HG03108 (cell line): Measurements from ENCODE around the gene ATAD2B.
"Not testable (repeated sequence)": the region's sequence is repeated elsewhere in the genome, so short reads cannot be mapped to it uniquely, and the experiment has no call there.

Experiments
- ATAC-seq: cut with Tn5 transposase; IDR thresholded peaks from one replicate; pipeline ENCODE4 v1.9.1; 2021; ENCODE audit warnings: moderate library complexity; ENCODE audit not compliant: unreplicated experiment

Gene ATAD2B

GRCh38 chr2:23753291-23754010 is 173.5 kb downstream of the ATAD2B start:
- ATAC-seq = no peak

- no peak for ATAC-seq
Observed at GRCh38 chr2:23751747-23752265, 175.1 kb downstream of the ATAD2B start.

GRCh38 chr2:23746141-23746863 is 180.6 kb downstream of the ATAD2B start:
- ATAC-seq = peak; percentile 28

- ATAC-seq = peak; percentile 59
Observed at GRCh38 chr2:23745726-23746105, 181.2 kb downstream of the ATAD2B start.

- no peak for ATAC-seq
Observed at GRCh38 chr2:23745068-23745725, 181.7 kb downstream of the ATAD2B start.

DNA sequence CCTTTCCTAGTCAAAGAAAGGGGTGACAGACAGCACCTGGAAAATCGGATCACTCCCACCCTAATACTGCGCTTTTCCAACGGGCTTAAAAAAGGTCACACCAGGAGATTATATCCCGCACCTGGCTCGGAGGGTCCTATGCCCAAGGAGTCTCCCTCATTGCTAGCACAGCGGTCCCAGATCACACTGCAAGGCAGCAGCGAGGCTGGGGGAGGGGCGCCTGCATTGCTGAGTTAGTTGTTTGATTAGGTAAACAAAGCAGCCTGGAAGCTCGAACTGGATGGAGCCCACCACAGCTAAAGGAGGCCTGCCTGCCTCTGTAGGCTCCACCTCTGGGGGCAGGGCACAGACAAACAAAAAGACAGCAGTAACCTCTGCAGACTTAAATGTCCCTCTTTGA is 190.1 kb downstream of the ATAD2B start:
- ATAC-seq = not testable (repeated sequence)

- ATAC-seq = no peak
Observed at GRCh38 chr2:23734416-23734815, 192.5 kb downstream of the ATAD2B start.

GRCh38 chr2:23723029-23723428 is 203.9 kb downstream of the ATAD2B start:
- ATAC-seq = not testable (repeated sequence)

- no peak for ATAC-seq
Observed at GRCh38 chr2:23722255-23722654, 204.7 kb downstream of the ATAD2B start.

GRCh38 chr2:23721454-23721826 is 205.5 kb downstream of the ATAD2B start:
- ATAC-seq = no peak

DNA sequence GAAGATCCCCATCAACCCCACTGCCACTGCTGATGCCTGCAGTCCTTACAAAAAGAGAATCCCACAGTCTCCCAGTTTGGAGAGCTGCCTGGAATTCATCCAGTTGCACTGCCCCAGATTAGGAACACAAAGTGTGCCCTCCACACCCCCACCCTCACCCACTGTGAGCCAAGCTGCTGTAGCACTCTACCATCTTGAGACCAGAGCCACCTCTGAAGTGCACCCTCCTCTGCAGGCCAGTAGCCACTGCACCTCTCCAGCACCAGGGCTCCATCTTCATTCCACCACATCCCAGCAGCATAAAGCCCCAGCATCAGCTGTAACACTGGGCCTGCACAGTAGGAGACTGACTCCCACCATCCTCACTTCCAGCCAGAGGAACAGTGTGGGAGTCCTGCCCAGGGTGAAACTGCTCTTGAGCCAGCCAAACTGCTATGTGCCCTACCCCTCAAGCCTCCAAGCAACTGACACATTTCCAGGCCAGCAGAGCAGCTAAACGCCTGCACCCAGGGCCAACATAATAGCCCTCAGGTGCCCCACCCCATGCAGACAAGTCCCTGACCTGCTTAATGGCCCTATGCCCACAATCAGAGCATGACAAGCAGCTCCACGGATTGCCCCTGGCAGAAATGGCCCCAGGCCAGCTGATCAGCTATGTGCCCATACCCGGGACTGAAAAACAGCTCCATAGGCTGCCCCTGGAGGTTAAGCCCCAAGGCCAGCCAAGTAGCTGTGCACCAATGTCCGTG is 206.0 kb downstream of the ATAD2B start:
- no peak for ATAC-seq

- no peak for ATAC-seq
Observed at GRCh38 chr2:23719716-23720115, 207.2 kb downstream of the ATAD2B start.

DNA sequence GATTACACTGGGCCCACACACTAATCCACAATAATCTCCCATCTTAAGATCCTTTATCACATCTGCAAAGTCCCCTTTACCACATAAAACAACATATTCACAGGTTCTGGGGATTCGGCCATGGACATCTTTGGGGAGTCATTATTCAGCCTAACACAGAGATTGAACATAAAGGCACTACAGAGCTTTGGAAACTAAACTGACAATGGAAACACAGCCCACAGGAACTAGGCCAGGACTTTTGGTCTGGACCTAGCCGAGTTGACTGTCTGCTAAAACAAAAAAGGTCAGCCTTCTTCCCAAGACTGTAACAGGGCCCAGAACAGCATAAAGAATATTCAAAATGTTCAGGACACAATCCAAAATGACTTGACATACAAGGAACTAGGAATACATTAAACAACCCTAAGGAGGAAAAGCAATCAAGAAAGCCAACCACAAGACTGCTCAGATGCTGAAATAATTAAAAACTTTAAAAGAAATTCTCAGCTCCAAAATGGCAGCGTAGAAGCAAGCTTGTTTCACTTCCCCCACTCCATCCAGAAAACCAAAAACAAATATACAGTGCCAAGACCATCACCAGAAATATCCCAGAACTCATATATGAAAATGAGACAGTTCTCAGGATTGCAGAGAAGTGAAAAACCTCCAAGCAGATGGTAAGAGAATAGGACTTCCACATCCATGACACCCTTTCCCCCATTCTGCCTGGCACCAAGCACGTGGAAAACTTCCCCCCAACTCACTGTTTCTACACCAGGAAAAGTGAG is 207.8 kb downstream of the ATAD2B start:
- ATAC-seq = no peak

- ATAC-seq = no peak
Observed at GRCh38 chr2:23713351-23713750, 213.6 kb downstream of the ATAD2B start.

- ATAC-seq = no peak
Observed at GRCh38 chr2:23712756-23713151, 214.2 kb downstream of the ATAD2B start.

GRCh38 chr2:23711979-23712755 is 214.8 kb downstream of the ATAD2B start:
- no peak for ATAC-seq

- no peak for ATAC-seq
Observed at GRCh38 chr2:23709311-23709710, 217.6 kb downstream of the ATAD2B start.

DNA sequence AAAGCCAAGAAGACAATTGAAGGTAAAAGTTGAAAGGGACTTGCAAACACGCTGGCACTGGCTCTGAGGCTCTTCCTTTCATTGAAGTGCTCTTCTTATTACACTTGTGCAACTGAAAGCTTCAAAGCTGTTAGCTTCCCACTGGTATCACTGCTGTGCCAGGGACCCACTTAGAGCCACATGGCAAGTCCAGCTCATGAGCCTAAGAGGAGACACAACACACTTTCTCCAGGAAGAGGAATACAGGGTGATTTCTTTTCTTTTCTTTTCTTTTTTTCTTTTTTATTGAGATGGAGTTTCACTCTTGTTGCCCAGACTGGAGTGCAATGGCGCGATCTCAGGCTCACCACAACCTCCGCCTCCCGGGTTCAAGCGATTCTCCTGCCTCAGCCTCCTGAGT is 218.2 kb downstream of the ATAD2B start:
- ATAC-seq = no peak

GRCh38 chr2:23707096-23707495 is 219.8 kb downstream of the ATAD2B start:
- no peak for ATAC-seq
